ENCODE measurements around the gene CBFB.

Gene CBFB

GRCh38 chr16:67029254-67030096 lies 526 bp downstream of the CBFB start:
- DNase-seq (ENCODE audit: low spot score) = peak; percentile 77
- in situ Hi-C loops (cut with MboI; ENCODE audit: low sequenced_read_pairs, unreplicated experiment) = no loop called here
- TF ChIP-seq, protein P1, sequence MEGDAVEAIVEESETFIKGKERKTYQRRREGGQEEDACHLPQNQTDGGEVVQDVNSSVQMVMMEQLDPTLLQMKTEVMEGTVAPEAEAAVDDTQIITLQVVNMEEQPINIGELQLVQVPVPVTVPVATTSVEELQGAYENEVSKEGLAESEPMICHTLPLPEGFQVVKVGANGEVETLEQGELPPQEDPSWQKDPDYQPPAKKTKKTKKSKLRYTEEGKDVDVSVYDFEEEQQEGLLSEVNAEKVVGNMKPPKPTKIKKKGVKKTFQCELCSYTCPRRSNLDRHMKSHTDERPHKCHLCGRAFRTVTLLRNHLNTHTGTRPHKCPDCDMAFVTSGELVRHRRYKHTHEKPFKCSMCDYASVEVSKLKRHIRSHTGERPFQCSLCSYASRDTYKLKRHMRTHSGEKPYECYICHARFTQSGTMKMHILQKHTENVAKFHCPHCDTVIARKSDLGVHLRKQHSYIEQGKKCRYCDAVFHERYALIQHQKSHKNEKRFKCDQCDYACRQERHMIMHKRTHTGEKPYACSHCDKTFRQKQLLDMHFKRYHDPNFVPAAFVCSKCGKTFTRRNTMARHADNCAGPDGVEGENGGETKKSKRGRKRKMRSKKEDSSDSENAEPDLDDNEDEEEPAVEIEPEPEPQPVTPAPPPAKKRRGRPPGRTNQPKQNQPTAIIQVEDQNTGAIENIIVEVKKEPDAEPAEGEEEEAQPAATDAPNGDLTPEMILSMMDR (IDR thresholded peaks at IDR 0.05; ENCODE audit: borderline replicate concordance, control extremely low read depth, extremely low read depth, insufficient read depth, missing control alignments) = no peak

DNA sequence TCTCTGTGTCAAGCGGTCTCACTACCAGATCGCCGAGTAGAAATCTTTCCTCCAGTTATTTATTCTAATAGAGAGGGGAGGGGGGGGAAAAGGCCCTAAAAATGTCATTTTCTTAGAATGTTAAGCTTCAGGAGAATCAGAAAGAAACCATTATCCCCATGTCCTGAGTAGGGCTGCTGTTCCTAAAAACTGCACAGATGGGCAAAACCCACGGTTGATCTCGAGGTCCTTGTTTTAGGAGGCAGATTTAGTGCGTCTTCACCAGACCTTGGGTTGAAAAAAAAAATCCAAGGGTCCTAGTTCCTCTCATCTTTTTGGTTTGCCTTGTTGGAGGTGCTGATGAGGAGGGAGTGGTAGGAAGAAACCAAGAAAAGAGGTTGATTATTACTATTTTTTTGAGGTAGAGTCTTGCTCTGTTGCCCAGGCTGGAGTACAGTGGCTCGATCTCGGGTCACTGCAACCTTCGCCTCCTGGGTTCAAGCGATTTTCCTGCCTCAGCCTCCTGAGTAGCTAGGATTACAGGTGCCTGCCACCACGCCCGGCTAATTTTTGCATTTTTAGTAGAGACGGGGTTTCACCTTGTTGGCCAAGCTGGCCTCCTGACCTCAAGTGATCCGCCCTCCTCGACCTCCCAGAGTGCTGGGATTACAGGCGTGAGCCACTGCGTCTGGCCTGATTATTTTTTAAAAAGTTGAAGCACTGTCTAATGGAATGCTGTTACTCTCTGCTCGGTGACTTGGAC lies 1.4 kb downstream of the CBFB start:
- DNase-seq (ENCODE audit: low spot score) = no peak
- in situ Hi-C loops (cut with MboI; ENCODE audit: low sequenced_read_pairs, unreplicated experiment) = no loop called here
- TF ChIP-seq, protein P1 (IDR thresholded peaks at IDR 0.05; ENCODE audit: borderline replicate concordance, control extremely low read depth, extremely low read depth, insufficient read depth, missing control alignments) = no peak

DNA sequence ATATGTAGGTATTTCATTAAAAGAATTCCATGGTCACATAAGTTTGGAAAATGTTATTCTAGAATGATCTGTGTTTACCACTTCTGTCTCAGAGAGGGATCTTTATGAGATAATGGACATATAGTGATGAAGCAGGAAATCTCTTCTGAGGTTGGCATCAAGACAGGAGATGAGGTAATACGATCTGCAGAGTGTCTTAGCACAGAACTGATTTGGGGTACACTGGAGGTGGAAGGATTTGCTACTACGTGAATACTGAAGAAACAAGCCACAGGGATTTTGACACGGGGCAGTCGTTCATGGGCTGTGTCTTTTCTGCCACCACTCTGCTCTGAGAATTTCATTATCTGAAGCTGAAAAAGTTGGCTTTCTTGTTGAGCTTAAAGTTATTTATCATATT lies 5.5 kb downstream of the CBFB start:
- in situ Hi-C loops (cut with MboI; ENCODE audit: low sequenced_read_pairs, unreplicated experiment) = no loop called here
- TF ChIP-seq, protein P1 (IDR thresholded peaks at IDR 0.05; ENCODE audit: borderline replicate concordance, control extremely low read depth, extremely low read depth, insufficient read depth, missing control alignments) = no peak
- DNase-seq (ENCODE audit: low spot score) = no peak

DNA sequence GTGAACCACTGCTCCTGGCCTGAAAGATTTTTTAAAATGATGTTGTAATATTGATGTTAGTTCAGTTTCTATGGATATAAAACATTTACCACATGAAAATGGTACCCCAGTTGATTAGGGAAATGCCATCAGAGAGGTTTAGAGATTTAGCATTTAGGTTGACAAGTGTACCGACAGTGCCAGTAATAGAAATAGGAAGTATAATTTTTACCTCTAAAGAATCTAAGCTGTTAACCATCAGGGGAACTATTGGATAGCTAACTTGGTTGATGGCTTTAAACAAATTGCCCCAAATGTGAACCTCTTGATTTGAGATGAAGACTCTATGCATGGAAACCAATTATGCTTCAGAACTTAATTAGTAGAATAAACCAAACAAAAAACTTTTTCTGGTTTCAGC lies 6.4 kb downstream of the CBFB start:
- TF ChIP-seq, protein P1 (IDR thresholded peaks at IDR 0.05; ENCODE audit: borderline replicate concordance, control extremely low read depth, extremely low read depth, insufficient read depth, missing control alignments) = no peak
- in situ Hi-C loops (cut with MboI; ENCODE audit: low sequenced_read_pairs, unreplicated experiment) = no loop called here
- no peak for DNase-seq (ENCODE audit: low spot score)

GRCh38 chr16:67036323-67036741 lies 7.4 kb downstream of the CBFB start:
- in situ Hi-C loops (cut with MboI; ENCODE audit: low sequenced_read_pairs, unreplicated experiment) = no loop called here
- TF ChIP-seq, protein P1 (IDR thresholded peaks at IDR 0.05; ENCODE audit: borderline replicate concordance, control extremely low read depth, extremely low read depth, insufficient read depth, missing control alignments) = no peak
- DNase-seq (ENCODE audit: low spot score) = no peak

- DNase-seq (ENCODE audit: low spot score) = no peak
- in situ Hi-C loops (cut with MboI; ENCODE audit: low sequenced_read_pairs, unreplicated experiment) = no loop called here
- TF ChIP-seq, protein P1 (IDR thresholded peaks at IDR 0.05; ENCODE audit: borderline replicate concordance, control extremely low read depth, extremely low read depth, insufficient read depth, missing control alignments) = no peak
These were observed 10.5 kb downstream of the CBFB start for GRCh38 chr16:67039260-67040020.
